IgD-negative memory B cell (primary cell): ENCODE data around the gene CS. TPM values are rescaled to one million over a fixed set of nuclear protein-coding genes. Genes with fewer than 3 reads are reported as not detected.
A peak's percentile ranks its signal among the peaks of the same experiment; 100 is the strongest.
"Not testable (repeated sequence)": the region's sequence is repeated elsewhere in the genome, so short reads cannot be mapped to it uniquely, and the experiment has no call there.

ENCODE experiments used
- H3K27ac Mint-ChIP-seq, 3 donors: one replicate each; pipeline ENCODE4 v1.8.0; 2020 to 2022; ENCODE audit warnings: mild to moderate bottlenecking in 3 of 3, mixed read lengths in 3 of 3, moderate library complexity in 1 of 3
- H3K27me3 Mint-ChIP-seq: one replicate; pipeline ENCODE4 v1.8.0; 2021; ENCODE audit warnings: mixed read lengths
- H3K36me3 Mint-ChIP-seq: one replicate; pipeline ENCODE4 v1.8.0; 2020; ENCODE audit warnings: mild to moderate bottlenecking, mixed read lengths
- H3K4me1 Mint-ChIP-seq, 3 donors: one replicate each; pipeline ENCODE4 v1.8.0; 2020 to 2022; ENCODE audit warnings: mixed read lengths in 3 of 3, mild to moderate bottlenecking in 1 of 3
- H3K4me3 Mint-ChIP-seq, 4 donors: one replicate each; pipeline ENCODE4 v1.8.0; 2020 to 2022; ENCODE audit warnings: mild to moderate bottlenecking in 4 of 4, mixed read lengths in 4 of 4, moderate library complexity in 3 of 4
- H3K9me3 Mint-ChIP-seq, 3 donors: one replicate each; pipeline ENCODE4 v1.8.0; 2020 to 2021; ENCODE audit warnings: mixed read lengths in 3 of 3, mild to moderate bottlenecking in 1 of 3
- polyA plus RNA-seq: library from polyadenylated mRNA; unstranded; fragments of 300-500 nt; fragmentation: Illumina TruSeq; gene quantifications from one replicate; pipeline ENCODE4 v1.2.3, GENCODE V29; 2021

Gene CS
- polyA plus RNA-seq, 1 donor from 2014 or later = 79.3 TPM

GRCh38 chr12:56333197-56333678, 33.1 kb upstream of the CS start:
- Mint-ChIP-seq H3K27me3 (no peaks in the 10 kb centered on the region), H3K4me3 (peak overlapping the region; percentile 92 to 100 (median 98)), H3K27ac (peak overlapping the region; percentile 99 to 100 (median 100)), H3K4me1 (peaks cover 26 to 32% (median 31%) of the 10 kb centered on the region in 3 donors), H3K36me3 (peaks cover 2% of the 10 kb centered on the region), H3K9me3 (no peaks in the 10 kb centered on the region)

DNA sequence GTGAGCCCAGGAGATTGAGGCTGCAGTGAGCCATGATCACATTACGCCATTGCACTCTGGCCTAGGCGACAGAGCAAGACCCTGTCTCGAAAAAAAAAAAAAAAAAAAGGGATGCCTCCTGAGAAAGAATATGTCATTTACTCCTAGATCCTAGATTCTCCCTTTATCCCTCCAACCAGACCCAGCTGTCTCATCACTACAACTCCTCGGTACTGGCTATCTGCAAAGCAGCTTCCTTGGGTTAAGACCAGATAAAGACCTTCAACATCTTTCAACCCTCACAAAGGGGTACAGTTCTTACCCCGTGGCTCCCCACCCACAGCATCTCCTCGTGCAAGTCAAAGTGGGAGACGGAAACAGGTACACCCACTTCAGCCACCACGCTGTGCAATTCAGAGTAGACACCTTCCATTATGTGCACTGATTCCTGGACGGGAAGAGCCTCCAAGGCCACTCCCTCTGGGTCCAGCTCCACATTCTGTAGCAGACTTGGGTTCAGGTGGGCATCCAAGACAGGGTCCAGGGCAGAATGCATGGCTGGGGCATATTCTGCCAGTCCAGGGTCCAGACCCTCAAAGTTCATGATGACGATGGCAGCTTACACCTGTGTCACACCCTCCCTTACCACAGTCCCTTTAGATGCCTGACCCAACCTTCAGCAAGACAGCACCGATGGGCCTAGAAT, 32.5 kb upstream of the CS start:
- H3K27ac Mint-ChIP-seq = peak overlapping the region; percentile 99 to 100 (median 100)
- H3K4me1 Mint-ChIP-seq = peaks cover 22 to 29% (median 28%) of the 10 kb centered on the region in 3 donors
- H3K4me3 Mint-ChIP-seq = peak overlapping the region; percentile 92 to 100 (median 98)
- H3K27me3 Mint-ChIP-seq = no peaks in the 10 kb centered on the region
- H3K36me3 Mint-ChIP-seq = peaks cover 2% of the 10 kb centered on the region
- no peaks in the 10 kb centered on the region for H3K9me3 Mint-ChIP-seq

DNA sequence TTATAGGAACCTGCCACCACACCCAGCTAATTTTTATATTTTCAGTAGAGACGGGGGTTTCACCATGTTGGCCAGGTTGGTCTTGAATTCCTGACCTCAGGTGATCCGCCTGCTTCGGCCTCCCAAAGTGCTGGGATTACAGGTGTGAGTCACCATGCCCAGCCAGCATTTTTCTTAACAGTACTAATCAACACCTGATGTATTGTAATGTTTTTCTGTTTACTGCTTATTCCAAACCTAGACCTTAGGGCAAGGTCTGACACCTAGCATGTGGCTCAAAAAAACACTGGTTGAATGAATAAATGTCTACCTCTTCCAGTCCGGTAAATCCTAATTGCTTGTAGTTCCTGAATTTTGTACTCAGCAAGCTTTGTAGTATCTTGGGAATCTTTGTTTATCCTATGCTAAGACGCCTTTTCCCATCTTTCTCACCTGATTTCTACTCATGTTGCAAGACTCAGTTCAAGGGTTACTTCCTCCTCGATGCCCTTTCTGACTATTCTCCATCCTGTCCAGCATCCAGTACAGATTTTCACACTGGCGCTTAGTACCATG, 30.9 kb upstream of the CS start:
- Mint-ChIP-seq H3K36me3 (peaks cover 7% of the 10 kb centered on the region), H3K27me3 (no peaks in the 10 kb centered on the region), H3K9me3 (no peaks in the 10 kb centered on the region), H3K27ac (peak overlapping the region in 2 of 3 donors; percentile 35 to 100), H3K4me3 (peak overlapping the region in 1 of 4 donors; percentile 5), H3K4me1 (peaks cover 12 to 23% (median 23%) of the 10 kb centered on the region in 3 donors)

DNA sequence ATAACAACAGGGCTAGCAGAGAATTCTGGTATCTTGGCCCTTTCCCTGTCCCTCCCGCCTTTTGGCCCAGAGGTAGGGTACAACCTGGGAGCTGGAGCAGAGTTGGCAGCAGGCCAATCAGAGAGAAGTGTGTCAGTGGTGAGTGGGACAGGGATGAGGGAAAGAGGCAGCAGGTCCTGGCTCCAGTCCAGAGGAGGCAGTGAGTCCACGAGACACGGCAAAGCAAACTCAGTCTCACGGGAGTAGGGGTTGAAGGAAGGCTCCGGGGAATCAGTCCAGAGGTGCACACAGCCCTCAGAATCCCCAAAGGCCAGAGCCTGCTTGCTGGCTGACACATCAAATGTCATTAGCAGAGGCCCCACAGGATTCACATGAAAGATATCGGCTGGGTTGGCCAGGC, 26.4 kb upstream of the CS start:
- Mint-ChIP-seq H3K27me3 (no peaks in the 10 kb centered on the region), H3K4me1 (peaks cover 0 to 3% (median 2%) of the 10 kb centered on the region in 3 donors), H3K27ac (no peak overlapping the region), H3K4me3 (no peak overlapping the region), H3K36me3 (peaks cover 9% of the 10 kb centered on the region), H3K9me3 (no peaks in the 10 kb centered on the region)

DNA sequence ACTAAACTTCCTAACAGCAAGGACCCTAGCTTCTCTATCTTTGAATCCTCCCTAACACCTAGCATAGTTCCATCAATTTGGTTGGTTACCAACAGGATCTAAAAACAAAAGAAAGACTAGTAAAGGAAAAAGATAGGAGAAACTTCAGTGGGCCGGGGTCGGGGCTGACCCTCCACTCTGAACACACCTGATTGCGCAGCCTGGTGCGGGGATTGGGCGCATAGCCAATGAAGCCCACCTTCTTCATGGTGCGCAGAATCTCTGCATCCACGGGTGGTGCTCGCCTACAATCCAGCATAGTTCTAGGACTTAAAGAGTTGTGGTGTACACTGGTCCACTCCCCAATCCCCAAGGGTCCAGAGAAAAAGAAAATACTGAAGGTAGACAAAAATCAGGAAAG, 26.0 kb upstream of the CS start:
- no peak overlapping the region for H3K4me3 Mint-ChIP-seq
- H3K27ac Mint-ChIP-seq = peak overlapping the region in 1 of 3 donors; percentile 11
- no peaks in the 10 kb centered on the region for H3K27me3 Mint-ChIP-seq
- H3K9me3 Mint-ChIP-seq = no peaks in the 10 kb centered on the region
- peaks cover 0 to 3% (median under 1%) of the 10 kb centered on the region in 3 donors for H3K4me1 Mint-ChIP-seq
- peaks cover 9% of the 10 kb centered on the region for H3K36me3 Mint-ChIP-seq

- no peaks in the 10 kb centered on the region for H3K27me3 Mint-ChIP-seq
- no peak overlapping the region for H3K27ac Mint-ChIP-seq
- peaks cover 0 to 3% (median 0%) of the 10 kb centered on the region in 3 donors for H3K4me1 Mint-ChIP-seq
- H3K36me3 Mint-ChIP-seq = peaks cover 7% of the 10 kb centered on the region
- H3K4me3 Mint-ChIP-seq = no peak overlapping the region
- H3K9me3 Mint-ChIP-seq = no peaks in the 10 kb centered on the region
Measured at GRCh38 chr12:56324206-56324605, 24.1 kb upstream of the CS start.

- not testable (repeated sequence) for H3K27me3 Mint-ChIP-seq, H3K9me3 Mint-ChIP-seq, H3K4me3 Mint-ChIP-seq, H3K4me1 Mint-ChIP-seq, H3K36me3 Mint-ChIP-seq
- H3K27ac Mint-ChIP-seq = peak overlapping the region in 1 of 3 donors; percentile 48
Measured at GRCh38 chr12:56321610-56322009, 21.5 kb upstream of the CS start.

DNA sequence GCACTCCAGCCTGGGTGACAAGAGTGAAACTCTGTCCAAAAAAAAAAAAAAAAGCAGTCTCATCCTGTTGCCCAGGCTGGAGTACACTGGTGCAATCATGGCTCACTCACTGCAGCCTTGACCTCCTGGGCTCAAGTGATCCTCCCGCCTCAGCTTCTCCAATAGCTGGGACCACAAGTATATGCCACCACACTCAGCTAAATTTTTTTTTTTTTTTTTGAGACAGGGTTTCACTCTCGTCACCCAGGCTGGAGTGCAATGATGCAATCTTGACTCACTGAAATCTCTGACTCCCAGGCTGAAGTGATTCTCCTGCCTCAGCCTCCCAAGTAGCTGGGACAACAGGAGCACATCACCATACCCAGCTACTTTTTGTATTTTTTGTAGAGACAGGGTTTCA, 20.9 kb upstream of the CS start:
- H3K27me3 Mint-ChIP-seq = no peaks in the 10 kb centered on the region
- no peak overlapping the region for H3K4me3 Mint-ChIP-seq
- peaks cover 2% of the 10 kb centered on the region for H3K36me3 Mint-ChIP-seq
- no peak overlapping the region for H3K27ac Mint-ChIP-seq
- H3K4me1 Mint-ChIP-seq = peaks cover 0 to 6% (median 4%) of the 10 kb centered on the region in 3 donors
- no peaks in the 10 kb centered on the region for H3K9me3 Mint-ChIP-seq

DNA sequence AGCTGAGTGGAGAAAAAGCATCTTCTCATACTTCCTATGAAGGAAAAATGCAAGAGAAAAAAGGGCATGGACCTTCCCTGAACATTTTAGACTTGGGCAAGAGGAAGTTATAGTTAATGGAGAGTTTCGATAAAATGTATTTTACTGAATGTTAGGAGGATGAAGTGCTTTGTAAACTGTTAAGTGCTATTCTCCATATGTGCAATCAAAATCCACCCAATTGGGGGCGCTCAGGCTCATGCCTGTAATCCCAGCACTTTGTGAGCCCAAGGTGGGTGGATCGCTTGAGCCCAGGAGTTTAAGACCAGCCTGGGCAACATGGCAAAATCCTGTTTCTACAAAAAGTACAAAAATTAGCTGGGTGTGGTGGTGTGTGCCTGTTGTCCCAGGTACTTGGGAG, 17.5 kb upstream of the CS start:
- peaks cover 4 to 10% (median 4%) of the 10 kb centered on the region in 3 donors for H3K4me1 Mint-ChIP-seq
- no peaks in the 10 kb centered on the region for H3K27me3 Mint-ChIP-seq
- no peaks in the 10 kb centered on the region for H3K36me3 Mint-ChIP-seq
- H3K4me3 Mint-ChIP-seq = peak overlapping the region in 1 of 4 donors; percentile 53
- H3K27ac Mint-ChIP-seq = no peak overlapping the region
- H3K9me3 Mint-ChIP-seq = no peaks in the 10 kb centered on the region

DNA sequence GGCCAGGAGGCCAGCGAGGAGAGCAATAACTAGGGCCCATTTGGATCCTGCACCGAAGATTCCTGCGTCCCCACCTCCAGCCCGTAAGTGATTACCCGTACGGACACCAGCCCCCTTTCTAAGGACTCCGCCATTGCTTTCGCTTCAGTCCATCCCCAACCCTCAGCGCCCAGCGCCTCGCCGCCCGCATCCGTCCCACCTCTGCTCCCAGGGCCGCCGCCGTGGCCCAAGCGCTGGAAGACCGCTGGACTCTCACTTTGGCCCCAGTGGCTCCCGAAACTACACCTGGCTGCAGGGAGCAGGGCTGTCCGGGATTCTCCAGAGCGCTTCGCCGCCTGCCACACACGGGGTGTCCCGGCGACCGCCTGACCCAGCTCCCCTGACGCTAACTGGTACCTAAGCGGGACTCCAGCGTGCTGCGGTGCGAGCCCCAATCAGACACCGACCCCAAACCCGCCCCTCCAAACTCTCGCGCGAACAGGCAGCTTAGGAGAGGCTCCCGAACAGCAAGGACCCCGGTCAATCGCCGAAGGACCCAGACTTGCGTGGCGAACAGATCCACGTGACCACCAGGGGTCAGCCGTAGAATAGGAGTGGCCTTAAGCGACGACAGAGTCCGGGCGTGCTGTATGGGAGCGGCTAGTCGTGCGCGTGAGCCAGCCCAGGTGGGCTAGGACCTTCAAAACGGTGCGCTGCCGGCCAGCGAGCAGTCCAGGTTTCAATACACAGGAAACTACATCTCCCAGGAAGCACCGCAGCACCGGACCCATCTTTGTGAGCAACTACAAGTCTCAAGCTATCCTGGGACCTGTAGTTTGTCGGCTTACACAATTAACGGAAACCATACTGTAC, 15.7 kb upstream of the CS start, which contains the start of gene CNPY2:
Gene CNPY2, minus strand, starts transcription at position 367 of the 852 bp plus-strand sequence. CDS start 771 bp downstream, outside the sequence.
- peak within 1 kb of the TSS; percentile 98 to 99 (median 99) for H3K4me3 Mint-ChIP-seq
- H3K27me3 Mint-ChIP-seq = no peaks in the 10 kb centered on the region
- no peaks in the 10 kb centered on the region for H3K36me3 Mint-ChIP-seq
- H3K27ac Mint-ChIP-seq = peak within 1 kb of the TSS; percentile 95 to 99 (median 97)
- H3K4me1 Mint-ChIP-seq = peaks cover 3 to 10% (median 4%) of the 10 kb centered on the region in 3 donors
- H3K9me3 Mint-ChIP-seq = no peaks in the 10 kb centered on the region

GRCh38 chr12:56315249-56315621, 15.1 kb upstream of the CS start:
- Mint-ChIP-seq H3K4me3 (peak overlapping the region; percentile 98 to 99 (median 99)), H3K27me3 (no peaks in the 10 kb centered on the region), H3K27ac (peak overlapping the region; percentile 95 to 99 (median 97)), H3K4me1 (peaks cover 3 to 10% (median 6%) of the 10 kb centered on the region in 3 donors), H3K36me3 (no peaks in the 10 kb centered on the region), H3K9me3 (no peaks in the 10 kb centered on the region)

GRCh38 chr12:56311003-56311402, 10.9 kb upstream of the CS start:
- peaks cover 1 to 6% (median 4%) of the 10 kb centered on the region in 3 donors for H3K4me1 Mint-ChIP-seq
- H3K9me3 Mint-ChIP-seq = no peaks in the 10 kb centered on the region
- H3K4me3 Mint-ChIP-seq = no peak overlapping the region
- H3K27me3 Mint-ChIP-seq = no peaks in the 10 kb centered on the region
- H3K27ac Mint-ChIP-seq = peak overlapping the region in 1 of 3 donors; percentile 53
- no peaks in the 10 kb centered on the region for H3K36me3 Mint-ChIP-seq

GRCh38 chr12:56308714-56309113, 8.6 kb upstream of the CS start:
- no peaks in the 10 kb centered on the region for H3K36me3 Mint-ChIP-seq
- H3K9me3 Mint-ChIP-seq = no peaks in the 10 kb centered on the region
- peak overlapping the region in 1 of 3 donors; percentile 13 for H3K27ac Mint-ChIP-seq
- no peaks in the 10 kb centered on the region for H3K27me3 Mint-ChIP-seq
- no peak overlapping the region for H3K4me3 Mint-ChIP-seq
- H3K4me1 Mint-ChIP-seq = peaks cover 0 to 2% (median 0%) of the 10 kb centered on the region in 3 donors

- no peaks in the 10 kb centered on the region for H3K9me3 Mint-ChIP-seq
- no peaks in the 10 kb centered on the region for H3K27me3 Mint-ChIP-seq
- H3K36me3 Mint-ChIP-seq = no peaks in the 10 kb centered on the region
- H3K4me1 Mint-ChIP-seq = peaks cover 1 to 4% (median 3%) of the 10 kb centered on the region in 3 donors
- H3K4me3 Mint-ChIP-seq = no peak overlapping the region
- H3K27ac Mint-ChIP-seq = no peak overlapping the region
Measured at GRCh38 chr12:56307221-56307965, 7.3 kb upstream of the CS start.
